ENCODE measurements around the gene LRRC14B.

GRCh38 chr5:194603-195209 is 3.4 kb downstream of the LRRC14B start:
- TF ChIP-seq CTCF (conservative IDR thresholded peaks at IDR 0.05; ENCODE audit: low read depth in 2 of 2): no peak
- no peak for TF ChIP-seq EZH2 (IDR thresholded peaks at IDR 0.05; ENCODE audit: low read depth, unreplicated experiment)
- no peak for TF ChIP-seq CREB1 (CRISPR knock-in tag; IDR thresholded peaks at IDR 0.05; ENCODE audit: low read depth)
- TF ChIP-seq ZNF331 (CRISPR knock-in tag; IDR thresholded peaks at IDR 0.05; ENCODE audit: low read depth): no peak
- no peak for TF ChIP-seq POLR2AphosphoS5 (IDR thresholded peaks at IDR 0.05; ENCODE audit: low read depth)
- TF ChIP-seq EZH2phosphoT487 (IDR thresholded peaks at IDR 0.05; ENCODE audit: unreplicated experiment): no peak
- no peak for TF ChIP-seq ZNF114 (CRISPR knock-in tag; IDR thresholded peaks at IDR 0.05)
- TF ChIP-seq ZNF462 (CRISPR knock-in tag; IDR thresholded peaks at IDR 0.05): no peak
- no peak for TF ChIP-seq REST (IDR thresholded peaks at IDR 0.05; ENCODE audit: unreplicated experiment)
- no peak for TF ChIP-seq ETS1 (IDR thresholded peaks at IDR 0.05)
- TF ChIP-seq JUNB (IDR thresholded peaks at IDR 0.05; ENCODE audit: unreplicated experiment): no peak
- no peak for TF ChIP-seq STAT1 (IDR thresholded peaks at IDR 0.05; ENCODE audit: unreplicated experiment)

Data from GM23338 (cell line).